Sigmoid colon (tissue), 4 donors: ENCODE measurements around the gene PRKG1.
A peak's percentile ranks its signal among the peaks of the same experiment; 100 is the strongest.

Experiments
- CTCF ChIP-seq, 4 experiments: fragments of 450-650 bp in 3 of 4; fragments of 200-600 bp in 1 of 4; IDR thresholded peaks; one replicate each; pipeline ENCODE4 v1.5.1; 2016 to 2019; ENCODE audit warnings: antibody characterized with exemption in 4 of 4, mild to moderate bottlenecking in 3 of 4, moderate library complexity in 2 of 4
- EP300 ChIP-seq, 4 donors: sonication (generic); formaldehyde crosslinking; IDR thresholded peaks; one replicate each; pipeline ENCODE4 v1.6.1; 2017; ENCODE audit warnings: antibody characterized with exemption in 4 of 4
- POLR2A ChIP-seq, 2 donors: fragments of 450-650 bp; IDR thresholded peaks; one replicate each; pipeline ENCODE4 v1.6.1; 2016; ENCODE audit warnings: antibody characterized with exemption in 2 of 2, mild to moderate bottlenecking in 2 of 2, moderate library complexity in 2 of 2
- POLR2AphosphoS5 ChIP-seq, 4 donors: sonication (generic); formaldehyde crosslinking; IDR thresholded peaks; one replicate each; pipeline ENCODE4 v1.6.1; 2017; ENCODE audit warnings: antibody characterized with exemption in 4 of 4

DNA sequence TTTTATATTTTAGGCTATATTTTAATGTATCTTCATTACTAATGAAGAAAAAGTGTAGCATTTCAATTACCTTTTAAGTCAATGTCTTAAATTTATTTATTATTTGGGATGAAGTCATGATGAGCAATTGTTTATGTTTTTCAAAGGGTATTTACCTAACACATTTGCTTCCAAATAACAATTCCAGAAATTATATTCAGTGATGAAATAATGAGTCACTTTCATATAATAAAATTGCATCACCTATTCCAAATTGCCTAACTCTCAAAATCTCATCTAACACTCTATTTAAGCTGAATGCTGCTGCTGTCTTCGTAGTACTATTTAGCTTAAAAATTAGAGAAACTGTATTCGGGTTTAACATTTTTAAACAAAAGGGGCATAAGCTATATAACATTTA is 97.7 kb downstream of the PRKG1 start:
- TF ChIP-seq CTCF (IDR thresholded peaks at IDR 0.05), result no peak
- no peak for TF ChIP-seq POLR2A (IDR thresholded peaks at IDR 0.05)
- TF ChIP-seq EP300 (IDR thresholded peaks at IDR 0.05), result no peak
- peak in 3 of 4 donors; percentile 17 to 25 (median 18) for TF ChIP-seq POLR2AphosphoS5 (IDR thresholded peaks at IDR 0.05)
